Neural progenitor cell (in vitro differentiated cells): Measurements from ENCODE around the gene SLBP. TPM values are rescaled to one million over a fixed set of nuclear protein-coding genes. Genes with fewer than 3 reads are reported as not detected.

Experiments
- DNase-seq: peaks from one replicate; pipeline ENCODE4 v3.0.0-alpha.2; 2016; ENCODE audit warnings: low spot score
- H2AFZ ChIP-seq: fragments of 200-600 bp; sonication (generic); replicated peaks from 2 replicates; pipeline ENCODE4 v1.6.1; 2016; ENCODE audit warnings: antibody characterized with exemption
- H3F3A ChIP-seq: fragments of 200-600 bp; sonication (generic); 2 replicates; pipeline ENCODE4 v1.6.1; 2016; ENCODE audit warnings: antibody characterized with exemption, low read depth
- H3K27ac ChIP-seq: fragments of 200-600 bp; sonication (generic); 2 replicates; pipeline ENCODE4 v1.5.1; 2016; ENCODE audit warnings: mild to moderate bottlenecking
- H3K27me3 ChIP-seq: fragments of 200-600 bp; sonication (generic); 2 replicates; pipeline ENCODE4 v1.6.1; 2016; ENCODE audit warnings: mild to moderate bottlenecking, moderate library complexity
- H3K36me3 ChIP-seq: fragments of 200-600 bp; sonication (generic); 2 replicates; pipeline ENCODE4 v1.5.1; 2016
- H3K4me1 ChIP-seq: fragments of 200-600 bp; sonication (generic); 2 replicates; pipeline ENCODE4 v1.6.1; 2016; ENCODE audit warnings: mixed run types
- H3K4me2 ChIP-seq: fragments of 200-600 bp; sonication (generic); 2 replicates; pipeline ENCODE4 v1.6.1; 2016
- H3K4me3 ChIP-seq: fragments of 200-600 bp; sonication (generic); 2 replicates; pipeline ENCODE4 v1.5.1; 2016
- H3K79me2 ChIP-seq: fragments of 200-600 bp; sonication (generic); 2 replicates; pipeline ENCODE4 v1.6.1; 2016; ENCODE audit warnings: low read depth
- H3K9ac ChIP-seq: fragments of 200-600 bp; sonication (generic); 2 replicates; pipeline ENCODE4 v1.6.1; 2016
- H3K9me3 ChIP-seq: fragments of 200-600 bp; sonication (generic); 2 replicates; pipeline ENCODE4 v1.5.1; 2016; ENCODE audit warnings: low read depth
- H4K20me1 ChIP-seq: fragments of 200-600 bp; sonication (generic); 2 replicates; pipeline ENCODE4 v1.6.1; 2016; ENCODE audit warnings: low read depth
- H3K27ac Mint-ChIP-seq: 3 replicates; pipeline ENCODE4 v1.8.0; 2021; ENCODE audit warnings: mixed read lengths
- H3K27me3 Mint-ChIP-seq: 2 replicates; pipeline ENCODE4 v1.8.0; 2022; ENCODE audit warnings: low read depth, mild to moderate bottlenecking, inconsistent platforms, moderate library complexity, mixed read lengths; ENCODE audit not compliant: insufficient read depth
- H3K36me3 Mint-ChIP-seq: 3 replicates; pipeline ENCODE4 v1.8.0; 2021; ENCODE audit warnings: mixed read lengths
- H3K4me1 Mint-ChIP-seq: 3 replicates; pipeline ENCODE4 v1.8.0; 2021; ENCODE audit warnings: mixed read lengths
- H3K4me3 Mint-ChIP-seq: 3 replicates; pipeline ENCODE4 v1.8.0; 2021; ENCODE audit warnings: mild to moderate bottlenecking, moderate library complexity, mixed read lengths
- H3K9me3 Mint-ChIP-seq: 3 replicates; pipeline ENCODE4 v1.8.0; 2020; ENCODE audit warnings: mixed read lengths
- EZH2 ChIP-seq: fragments of 200-600 bp; sonication (generic); IDR thresholded peaks from 2 replicates; pipeline ENCODE4 v1.6.1; 2017; ENCODE audit warnings: antibody characterized with exemption, mild to moderate bottlenecking, moderate library complexity
- EZH2phosphoT487 ChIP-seq: fragments of 200-600 bp; sonication (generic); IDR thresholded peaks from 2 replicates; pipeline ENCODE4 v1.6.1; 2017; ENCODE audit warnings: antibody characterized with exemption
- total RNA-seq: library from RNA; depleted of rRNA; stranded (reverse); fragments of >200 nt; gene quantifications from 2 replicates; pipeline ENCODE4 v1.2.3, GENCODE V29; 2015; ENCODE audit warnings: low replicate concordance
- TF ChIP-seq, protein P1 (sequence below): fragments of 200-600 bp; sonication (generic); IDR thresholded peaks from 2 replicates; pipeline ENCODE4 v1.5.1; 2017; ENCODE audit warnings: antibody characterized with exemption, mild to moderate bottlenecking

SLBP gene
- total RNA-seq, 1 donor from 2014 or later = 119 TPM

DNA sequence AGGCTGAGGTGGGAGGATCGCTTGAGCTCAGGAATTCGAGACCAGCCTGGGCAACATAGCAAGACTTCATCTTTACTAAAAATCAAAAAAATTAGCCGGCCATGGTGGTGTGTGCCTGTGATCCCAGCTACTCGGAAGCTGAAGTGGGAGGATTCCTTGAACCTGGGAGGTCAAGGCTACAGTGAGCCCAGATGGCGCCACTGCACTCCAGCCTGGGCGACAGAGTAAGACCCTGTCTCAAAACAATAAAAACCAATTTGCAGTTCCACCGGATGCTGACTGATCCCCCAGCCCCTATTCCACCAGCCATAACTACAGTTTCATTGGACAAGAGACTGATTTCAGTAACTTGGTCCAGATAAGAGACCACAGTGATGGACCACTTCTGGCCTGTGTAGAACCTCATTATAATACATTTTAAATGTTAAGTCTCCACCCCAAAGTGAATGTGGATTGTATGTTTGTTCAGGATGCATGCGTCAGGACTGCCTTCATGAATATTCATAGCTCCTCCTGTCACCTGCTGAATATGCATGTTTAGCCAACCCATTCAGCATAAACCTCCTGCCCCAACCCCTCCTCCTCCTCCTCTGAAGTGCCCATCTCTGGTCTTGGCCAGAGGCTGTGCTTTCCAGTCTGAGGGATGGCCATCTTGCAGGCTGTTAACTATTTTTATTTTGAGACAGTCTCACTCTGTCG, 2.3 kb upstream of the SLBP start:
- Histone ChIP-seq H3K9me3 (no peaks in the 10 kb centered on the region), H4K20me1 (peaks cover 49% of the 10 kb centered on the region), H3F3A (peaks cover 42% of the 10 kb centered on the region), H2AFZ (no peak overlapping the region), H3K9ac (no peak overlapping the region), H3K27me3 (no peaks in the 10 kb centered on the region), H3K27ac (no peak overlapping the region), H3K36me3 (no peaks in the 10 kb centered on the region), H3K79me2 (peaks cover 33% of the 10 kb centered on the region), H3K4me2 (no peak overlapping the region), H3K4me3 (no peak overlapping the region), H3K4me1 (peaks cover 9% of the 10 kb centered on the region)
- Mint-ChIP-seq H3K4me3 (peak overlapping the region; percentile 89), H3K27me3 (peaks cover 2% of the 10 kb centered on the region), H3K27ac (no peak overlapping the region), H3K9me3 (no peaks in the 10 kb centered on the region), H3K4me1 (peaks cover 47% of the 10 kb centered on the region), H3K36me3 (peaks cover 8% of the 10 kb centered on the region)
- DNase-seq = no peak
- TF ChIP-seq EZH2 (no peak), EZH2phosphoT487 (no peak)
- TF ChIP-seq, protein P1, sequence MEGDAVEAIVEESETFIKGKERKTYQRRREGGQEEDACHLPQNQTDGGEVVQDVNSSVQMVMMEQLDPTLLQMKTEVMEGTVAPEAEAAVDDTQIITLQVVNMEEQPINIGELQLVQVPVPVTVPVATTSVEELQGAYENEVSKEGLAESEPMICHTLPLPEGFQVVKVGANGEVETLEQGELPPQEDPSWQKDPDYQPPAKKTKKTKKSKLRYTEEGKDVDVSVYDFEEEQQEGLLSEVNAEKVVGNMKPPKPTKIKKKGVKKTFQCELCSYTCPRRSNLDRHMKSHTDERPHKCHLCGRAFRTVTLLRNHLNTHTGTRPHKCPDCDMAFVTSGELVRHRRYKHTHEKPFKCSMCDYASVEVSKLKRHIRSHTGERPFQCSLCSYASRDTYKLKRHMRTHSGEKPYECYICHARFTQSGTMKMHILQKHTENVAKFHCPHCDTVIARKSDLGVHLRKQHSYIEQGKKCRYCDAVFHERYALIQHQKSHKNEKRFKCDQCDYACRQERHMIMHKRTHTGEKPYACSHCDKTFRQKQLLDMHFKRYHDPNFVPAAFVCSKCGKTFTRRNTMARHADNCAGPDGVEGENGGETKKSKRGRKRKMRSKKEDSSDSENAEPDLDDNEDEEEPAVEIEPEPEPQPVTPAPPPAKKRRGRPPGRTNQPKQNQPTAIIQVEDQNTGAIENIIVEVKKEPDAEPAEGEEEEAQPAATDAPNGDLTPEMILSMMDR = no peak

DNA sequence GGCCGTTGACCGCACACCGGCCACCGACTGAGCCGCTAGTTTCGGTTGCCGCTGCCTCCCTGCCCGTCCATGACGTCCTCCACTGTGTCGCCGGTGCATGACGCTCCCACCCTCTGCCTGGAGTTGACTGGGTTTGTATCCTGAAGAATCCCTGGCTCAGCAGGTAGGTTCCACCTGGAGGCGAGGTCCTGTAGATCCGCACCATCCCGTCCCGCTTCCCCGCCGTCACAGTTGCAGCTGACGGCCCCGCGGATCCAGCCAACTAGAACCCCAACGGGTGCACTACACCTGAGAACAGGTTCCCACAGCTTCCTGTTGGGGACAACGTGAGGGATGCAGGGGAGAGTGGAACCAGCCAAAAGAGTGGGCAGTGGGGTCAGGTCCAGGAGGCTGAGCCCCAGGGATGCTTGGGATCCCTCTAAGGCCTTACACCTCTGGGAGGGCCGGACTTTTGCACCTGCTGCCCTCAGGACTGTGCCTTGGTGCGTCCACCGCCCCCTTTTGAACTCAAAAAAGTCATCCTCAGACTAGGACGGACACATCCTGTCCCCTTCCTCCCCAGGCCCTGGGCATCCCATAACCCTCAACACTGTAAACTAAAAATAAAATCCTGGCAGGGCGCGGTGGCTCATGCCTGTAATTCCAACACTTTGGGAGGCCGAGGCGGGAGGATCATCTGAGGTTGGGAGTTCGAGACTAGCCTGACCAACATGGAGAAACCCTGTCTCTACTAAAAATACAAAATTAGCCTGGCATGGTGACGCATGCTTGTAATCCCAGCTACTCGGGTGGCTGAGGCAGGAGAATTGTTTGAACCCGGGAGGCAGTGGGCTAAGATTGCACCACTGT, 1.1 kb upstream of the SLBP start:
- Mint-ChIP-seq H3K9me3 (no peaks in the 10 kb centered on the region), H3K36me3 (peaks cover 15% of the 10 kb centered on the region), H3K27me3 (peaks cover 2% of the 10 kb centered on the region), H3K4me1 (peaks cover 44% of the 10 kb centered on the region), H3K4me3 (peak overlapping the region; percentile 89), H3K27ac (peak overlapping the region; percentile 86)
- H3K9me3 ChIP-seq = no peaks in the 10 kb centered on the region
- no peaks in the 10 kb centered on the region for H3K36me3 ChIP-seq
- no peaks in the 10 kb centered on the region for H3K27me3 ChIP-seq
- H3K4me3 ChIP-seq = peak overlapping the region; percentile 67
- peaks cover 38% of the 10 kb centered on the region for H3K79me2 ChIP-seq
- peaks cover 8% of the 10 kb centered on the region for H3K4me1 ChIP-seq
- peaks cover 35% of the 10 kb centered on the region for H3F3A ChIP-seq
- peak overlapping the region; percentile 48 for H3K9ac ChIP-seq
- H3K4me2 ChIP-seq = peak overlapping the region; percentile 98
- H4K20me1 ChIP-seq = peaks cover 54% of the 10 kb centered on the region
- H3K27ac ChIP-seq = no peak overlapping the region
- no peak for TF ChIP-seq EZH2phosphoT487
- H2AFZ ChIP-seq = peak overlapping the region; percentile 94
- DNase-seq = no peak

DNA sequence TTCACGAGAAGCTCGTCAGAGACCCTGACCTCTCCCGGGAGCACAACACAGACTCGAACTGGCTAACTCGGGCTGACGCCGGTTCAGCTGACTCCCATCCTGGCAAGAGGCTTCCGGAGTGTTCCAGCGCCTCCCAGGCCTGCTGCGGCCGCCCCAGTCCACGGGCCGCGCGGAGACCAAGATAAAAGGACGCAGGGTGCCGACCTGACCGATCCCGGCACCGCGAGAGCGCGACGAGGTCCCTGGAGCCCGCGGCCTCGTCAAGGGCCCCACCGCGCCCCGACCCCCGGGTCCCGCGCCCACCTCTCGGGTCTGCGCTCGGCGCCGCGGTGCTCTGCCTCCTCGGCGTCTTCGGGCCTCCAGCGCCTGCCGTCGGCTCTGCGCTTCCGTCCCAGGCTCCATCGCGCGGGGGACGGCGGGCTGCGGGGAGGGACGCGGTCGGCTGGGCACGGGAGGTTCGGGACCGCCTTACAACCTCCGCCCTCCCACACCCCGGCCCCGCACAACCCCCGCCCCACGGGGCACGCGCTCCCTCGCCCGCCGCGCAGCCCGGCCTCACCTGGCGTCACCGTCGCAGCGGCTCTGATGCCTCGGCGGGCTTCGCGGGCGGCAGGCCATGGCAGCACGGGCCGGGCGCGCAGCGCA, 426 bp downstream of the SLBP start:
- Mint-ChIP-seq H3K4me1 (peaks cover 44% of the 10 kb centered on the region), H3K9me3 (no peaks in the 10 kb centered on the region), H3K4me3 (peak overlapping the region; percentile 91), H3K27me3 (peaks cover 2% of the 10 kb centered on the region), H3K36me3 (peaks cover 18% of the 10 kb centered on the region), H3K27ac (peak overlapping the region; percentile 54)
- Histone ChIP-seq H2AFZ (peak overlapping the region; percentile 94), H3K79me2 (peaks cover 48% of the 10 kb centered on the region), H3F3A (peaks cover 35% of the 10 kb centered on the region), H3K9ac (peak overlapping the region; percentile 45), H3K36me3 (no peaks in the 10 kb centered on the region), H3K4me2 (peak overlapping the region; percentile 98), H4K20me1 (peaks cover 60% of the 10 kb centered on the region), H3K4me1 (peaks cover 8% of the 10 kb centered on the region), H3K27ac (peak overlapping the region; percentile 82), H3K27me3 (no peaks in the 10 kb centered on the region), H3K9me3 (no peaks in the 10 kb centered on the region), H3K4me3 (peak overlapping the region; percentile 67)
- peak; percentile 68 for DNase-seq
- no peak for TF ChIP-seq EZH2phosphoT487
- TF ChIP-seq, protein P1 = no peak
- TF ChIP-seq EZH2 = no peak
